Measurements from ENCODE around the gene SMPD2. TPM values are rescaled to one million over a fixed set of nuclear protein-coding genes. Genes with fewer than 3 reads are reported as not detected.

Gene SMPD2
- total RNA-seq, 6 donors from 2014 or later: 9.4 to 25.2 (median 15.4) TPM

GRCh38 chr6:109478841-109479624 is 38.5 kb downstream of the SMPD2 start:
- ATAC-seq (ENCODE audit: low FRiP score in 2 of 2) (no peak), DNase-seq (no peak)
- 78 to 86% methylated on average over 5 of the region's 5 CpGs for WGBS, 2 donors
- H3K9me3 ChIP-seq: no peaks in the 10 kb centered on the region
- TF ChIP-seq EP300 (IDR thresholded peaks at IDR 0.05): no peak
- TF ChIP-seq POLR2A (IDR thresholded peaks at IDR 0.05): no peak
- TF ChIP-seq CTCF (IDR thresholded peaks at IDR 0.05): no peak
- no peak for TF ChIP-seq POLR2AphosphoS5 (IDR thresholded peaks at IDR 0.05)
- H3K27me3 ChIP-seq: no peaks in the 10 kb centered on the region
- H3K4me3 ChIP-seq: peak overlapping the region in 1 of 4 donors; percentile 20
- H3K36me3 ChIP-seq: peaks cover 3 to 49% (median 25%) of the 10 kb centered on the region in 4 donors
- peak overlapping the region in 1 of 4 donors; percentile 11 for H3K27ac ChIP-seq
- H3K4me1 ChIP-seq: peaks cover 45 to 68% (median 49%) of the 10 kb centered on the region in 4 donors

DNA sequence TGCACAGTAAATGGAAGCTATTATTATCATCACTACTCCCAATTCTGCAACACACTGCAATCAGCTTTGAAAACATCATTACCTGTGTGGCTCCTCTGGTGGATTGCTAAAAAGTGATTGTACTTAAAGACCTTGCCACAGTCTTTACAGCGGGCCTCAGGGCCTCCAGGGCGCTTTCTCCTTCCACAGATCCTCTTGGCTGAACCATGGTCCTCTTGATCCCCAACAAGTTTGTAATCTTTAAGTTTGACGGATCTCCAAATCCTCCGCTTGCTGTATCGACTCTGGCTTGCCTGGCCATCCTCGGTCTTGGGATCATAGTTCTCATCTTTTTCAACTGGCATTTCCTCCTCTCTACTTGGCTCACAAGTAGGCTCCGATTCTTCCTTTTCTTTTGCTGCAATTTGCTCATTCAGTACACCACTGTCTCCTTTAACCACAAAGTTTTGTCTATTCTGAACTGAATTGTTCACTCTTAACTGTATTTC is 40.5 kb downstream of the SMPD2 start:
- ATAC-seq (ENCODE audit: low FRiP score in 2 of 2): no peak
- Histone ChIP-seq H3K4me3 (peak overlapping the region in 1 of 4 donors; percentile 20), H3K9me3 (no peaks in the 10 kb centered on the region), H3K36me3 (peaks cover 0 to 29% (median 7%) of the 10 kb centered on the region in 4 donors), H3K4me1 (peaks cover 45 to 74% (median 49%) of the 10 kb centered on the region in 4 donors), H3K27ac (no peak overlapping the region), H3K27me3 (no peaks in the 10 kb centered on the region)
- WGBS, 2 donors: 91 to 93% methylated on average over 7 of the region's 7 CpGs
- TF ChIP-seq POLR2A (IDR thresholded peaks at IDR 0.05) (no peak), CTCF (IDR thresholded peaks at IDR 0.05) (no peak), EP300 (IDR thresholded peaks at IDR 0.05) (no peak), POLR2AphosphoS5 (IDR thresholded peaks at IDR 0.05) (no peak)
- DNase-seq: no peak

DNA sequence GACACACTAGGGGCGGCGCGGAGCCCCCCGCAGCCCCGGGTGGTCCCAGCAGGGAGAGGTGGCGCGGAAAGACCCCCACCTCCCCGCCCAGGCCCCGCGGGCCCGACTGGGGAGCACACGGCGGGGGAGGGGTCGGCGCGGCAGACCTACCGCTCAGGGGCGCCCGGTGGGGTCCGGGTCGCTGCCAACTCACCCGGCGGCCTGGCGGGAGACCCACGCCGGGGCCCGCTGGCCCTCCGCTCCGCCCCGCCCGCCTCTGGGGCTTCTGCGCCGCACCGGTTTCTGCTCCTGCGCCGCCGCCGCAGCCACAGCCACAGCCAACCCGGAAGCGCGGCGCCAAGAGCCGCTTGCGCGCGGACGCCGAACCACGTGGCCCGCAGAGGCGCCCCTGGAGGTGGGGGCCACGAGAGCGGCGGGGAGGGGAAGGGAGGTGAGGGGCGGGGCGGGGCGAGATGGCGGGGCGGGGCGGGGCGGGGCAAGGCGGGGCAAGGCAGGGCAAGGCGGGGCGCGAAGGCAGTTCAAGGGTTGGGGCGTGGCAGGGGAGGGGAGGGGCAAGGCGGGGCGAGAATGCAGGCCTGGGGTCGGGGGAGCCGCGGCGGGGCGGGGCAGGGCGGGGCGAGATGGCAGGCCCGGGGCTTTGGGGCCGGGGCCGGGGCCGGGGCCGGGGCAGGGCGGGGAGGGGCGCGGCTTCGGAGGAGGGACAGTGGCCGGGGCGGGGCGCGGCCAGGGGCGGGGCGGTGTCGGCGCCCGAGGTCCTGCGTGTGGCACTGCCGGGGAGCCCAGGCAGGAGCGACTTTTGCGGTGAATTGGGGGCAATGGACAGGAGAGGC is 42.6 kb downstream of the SMPD2 start, which contains the start of gene ZBTB24:
Gene ZBTB24, minus strand, starts transcription at position 315 of the 830 bp plus-strand sequence. CDS start 1,193 bp downstream, outside the sequence.
- H3K4me1 ChIP-seq: peaks cover 40 to 57% (median 41%) of the 10 kb centered on the region in 4 donors
- TF ChIP-seq CTCF (IDR thresholded peaks at IDR 0.05) (peak in 1 of 6 experiments; percentile 12), EP300 (IDR thresholded peaks at IDR 0.05) (peak in 1 of 4 donors; percentile 29), POLR2A (IDR thresholded peaks at IDR 0.05) (peak in 3 of 4 donors; percentile 62 to 93 (median 92)), POLR2AphosphoS5 (IDR thresholded peaks at IDR 0.05) (peak; percentile 76 to 79)
- peak within 1 kb of the TSS; percentile 79 to 94 (median 86) for H3K27ac ChIP-seq
- 0 to 1% methylated on average over 19 to 27 of the region's 97 CpGs for WGBS, 2 donors
- peak; percentile 94 to 98 for DNase-seq
- H3K27me3 ChIP-seq: no peaks in the 10 kb centered on the region
- no peaks in the 10 kb centered on the region for H3K9me3 ChIP-seq
- H3K4me3 ChIP-seq: peak within 1 kb of the TSS; percentile 83 to 100 (median 93)
- ATAC-seq (ENCODE audit: low FRiP score in 2 of 2): peak; percentile 95 to 97
- peaks cover 0 to 18% (median 0%) of the 10 kb centered on the region in 4 donors for H3K36me3 ChIP-seq

- peak overlapping the region; percentile 49 to 94 (median 76) for H3K27ac ChIP-seq
- 0 to 3% methylated on average over 6 of the region's 6 CpGs for WGBS, 2 donors
- peaks cover 35 to 52% (median 35%) of the 10 kb centered on the region in 4 donors for H3K4me1 ChIP-seq
- peak overlapping the region; percentile 24 to 100 (median 93) for H3K4me3 ChIP-seq
- ATAC-seq (ENCODE audit: low FRiP score in 2 of 2) (no peak), DNase-seq (no peak)
- H3K9me3 ChIP-seq: no peaks in the 10 kb centered on the region
- H3K36me3 ChIP-seq: peaks cover 0 to 15% (median 0%) of the 10 kb centered on the region in 4 donors
- TF ChIP-seq POLR2A (IDR thresholded peaks at IDR 0.05) (no peak), EP300 (IDR thresholded peaks at IDR 0.05) (no peak), POLR2AphosphoS5 (IDR thresholded peaks at IDR 0.05) (no peak), CTCF (IDR thresholded peaks at IDR 0.05) (no peak)
- no peaks in the 10 kb centered on the region for H3K27me3 ChIP-seq
Observed at GRCh38 chr6:109483735-109484057, 43.2 kb downstream of the SMPD2 start.

Measured in upper lobe of left lung (tissue), 6 donors.